Activated CD4-positive, CD25-positive, alpha-beta regulatory T cell (primary cell): ENCODE measurements around the gene RGS5.

Experiments used
- DNase-seq, 4 experiments: peaks; one replicate each; lab custom pipeline; 2025; lab: John Stamatoyannopoulos, UW

Gene RGS5

GRCh38 chr1:163145435-163145834, 57.3 kb downstream of the RGS5 start:
- no peak for DNase-seq

GRCh38 chr1:163144418-163144817, 58.3 kb downstream of the RGS5 start:
- DNase-seq, result no peak

DNA sequence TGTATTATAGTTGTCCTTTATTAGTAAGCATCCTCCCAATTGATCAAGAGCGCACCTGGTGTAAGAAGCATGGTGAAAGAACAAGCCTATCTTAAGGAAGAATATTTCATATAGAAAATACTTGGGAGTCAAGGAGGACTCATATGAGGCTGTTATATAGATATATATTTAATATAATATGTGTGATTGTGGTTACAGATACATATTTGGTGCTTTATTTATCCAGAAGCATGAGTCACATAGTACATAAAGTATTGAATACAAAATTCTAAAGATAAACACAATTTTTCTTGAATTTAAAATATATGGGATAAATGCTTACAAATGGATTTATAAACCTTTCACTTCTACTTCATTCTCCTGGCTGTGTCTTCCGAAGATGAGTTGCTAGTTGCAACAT, 60.6 kb downstream of the RGS5 start:
- DNase-seq, result no peak

DNA sequence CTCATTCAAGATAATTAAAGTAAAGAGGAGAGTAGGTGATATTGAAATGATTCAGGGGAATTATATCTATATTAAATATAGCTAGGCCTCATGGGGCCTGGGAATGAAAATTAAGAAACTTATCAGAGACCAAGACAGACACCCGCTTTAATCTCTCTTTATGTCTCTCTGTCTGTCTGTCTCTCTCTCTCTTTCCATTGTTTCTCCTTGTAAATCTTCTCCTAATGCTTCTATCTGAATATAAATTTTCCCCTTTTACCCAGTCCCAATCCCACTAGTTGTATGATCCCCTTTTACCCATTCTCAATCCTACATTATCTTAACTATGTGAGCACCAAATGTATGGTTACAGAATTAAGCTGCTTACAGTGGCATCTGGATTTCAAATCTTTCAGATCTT, 61.2 kb downstream of the RGS5 start:
- no peak for DNase-seq

- DNase-seq, result no peak
Measured at GRCh38 chr1:163137556-163138265, 65.0 kb downstream of the RGS5 start.

- no peak for DNase-seq
Measured at GRCh38 chr1:163131981-163132380, 70.7 kb downstream of the RGS5 start.

GRCh38 chr1:163130225-163130856, 72.4 kb downstream of the RGS5 start:
- no peak for DNase-seq

DNA sequence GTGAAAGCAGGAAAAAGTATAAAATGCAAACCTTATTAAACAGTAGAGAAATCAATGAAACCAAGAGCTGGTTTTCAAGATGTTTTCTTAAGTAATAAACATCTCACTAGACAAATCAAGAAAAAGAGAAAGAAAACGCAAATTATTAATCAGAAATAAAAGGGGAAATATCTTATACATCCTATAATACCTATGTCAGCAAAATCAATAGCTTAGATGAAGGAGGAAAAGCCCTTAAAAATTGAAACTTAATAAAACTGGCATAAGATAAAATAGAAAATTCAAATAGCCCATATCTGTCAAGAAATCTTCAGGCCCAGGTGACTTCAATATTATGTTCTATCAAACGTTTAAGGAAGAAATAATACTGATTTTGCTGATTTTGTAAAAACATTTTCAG, 74.4 kb downstream of the RGS5 start:
- no peak for DNase-seq

DNA sequence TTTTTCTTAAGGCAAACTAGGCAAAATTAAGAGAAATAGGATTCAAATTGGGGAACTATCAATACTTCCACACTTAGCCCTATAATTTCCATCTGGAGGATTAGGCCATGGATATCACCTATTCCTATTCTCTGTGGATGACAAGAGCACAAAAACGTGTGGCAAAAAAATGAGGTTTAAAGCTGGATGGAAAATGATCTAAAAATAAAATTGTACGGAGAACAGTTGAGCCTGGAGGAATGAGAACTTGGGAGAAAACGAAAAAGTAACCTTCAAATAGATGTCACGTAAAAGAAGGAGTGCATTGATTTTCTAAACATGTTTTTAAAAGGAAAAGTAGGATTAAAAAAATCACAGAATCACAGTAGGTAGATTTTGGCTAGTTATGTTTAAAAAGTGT, 77.9 kb downstream of the RGS5 start:
- no peak for DNase-seq

GRCh38 chr1:163120372-163120771, 82.3 kb downstream of the RGS5 start:
- no peak for DNase-seq

GRCh38 chr1:163119707-163120106, 83.0 kb downstream of the RGS5 start:
- no peak for DNase-seq

DNA sequence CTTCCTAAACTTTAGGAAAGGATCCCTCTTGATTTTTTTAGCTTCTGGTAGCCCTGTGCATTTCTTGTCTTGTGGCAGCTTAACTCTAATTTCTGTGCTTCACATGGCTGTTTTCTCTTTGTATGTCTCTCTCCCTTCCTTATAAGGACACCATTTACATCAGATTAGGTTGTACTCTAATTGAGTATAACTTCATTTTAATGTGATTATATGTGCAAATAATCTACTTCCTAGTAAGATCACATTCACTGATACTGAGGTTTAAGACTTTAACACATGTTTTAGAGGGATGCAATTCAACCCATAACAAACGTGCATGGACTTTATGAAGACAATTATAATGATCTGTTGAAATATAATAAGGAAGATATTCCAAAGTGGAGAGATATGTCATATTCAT, 86.8 kb downstream of the RGS5 start:
- no peak for DNase-seq

GRCh38 chr1:163107655-163108054, 95.1 kb downstream of the RGS5 start:
- DNase-seq, result no peak

GRCh38 chr1:163106364-163106987, 96.2 kb downstream of the RGS5 start:
- no peak for DNase-seq

DNA sequence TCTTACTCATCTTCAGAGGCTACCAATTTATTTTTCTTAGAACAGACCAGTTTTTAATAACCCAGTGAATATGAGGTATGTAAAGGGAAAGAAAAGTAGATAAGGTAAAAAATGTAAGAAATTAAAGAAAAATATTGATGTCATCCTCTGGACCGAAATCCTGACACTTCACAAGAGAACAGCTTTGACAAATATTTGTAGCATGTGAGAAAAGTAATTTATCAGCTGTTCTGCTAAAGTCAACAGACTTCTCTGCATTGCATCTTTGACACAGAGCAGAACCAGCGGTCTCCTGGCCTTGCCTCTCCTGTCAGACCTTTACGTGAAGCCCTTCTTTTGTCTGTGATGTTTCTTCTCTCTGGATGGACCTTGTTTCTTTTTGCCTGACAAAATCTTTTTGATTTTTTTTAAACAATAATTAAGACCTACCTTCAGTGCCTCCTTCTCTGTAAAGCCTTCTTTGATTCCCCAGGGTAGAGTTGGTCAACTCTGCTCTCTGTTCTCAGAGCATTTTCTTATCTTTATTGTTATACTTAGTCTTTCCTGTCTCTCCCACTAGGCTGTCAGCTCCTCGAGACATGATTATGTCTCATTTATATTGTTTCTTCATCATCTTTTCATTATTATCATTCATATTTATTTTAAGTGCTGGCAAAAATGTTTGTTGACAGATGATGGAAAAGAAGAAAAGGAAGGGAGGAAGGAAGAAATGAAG, 98.2 kb downstream of the RGS5 start:
- no peak for DNase-seq

- no peak for DNase-seq
Measured at GRCh38 chr1:163102590-163102989, 100.1 kb downstream of the RGS5 start.

DNA sequence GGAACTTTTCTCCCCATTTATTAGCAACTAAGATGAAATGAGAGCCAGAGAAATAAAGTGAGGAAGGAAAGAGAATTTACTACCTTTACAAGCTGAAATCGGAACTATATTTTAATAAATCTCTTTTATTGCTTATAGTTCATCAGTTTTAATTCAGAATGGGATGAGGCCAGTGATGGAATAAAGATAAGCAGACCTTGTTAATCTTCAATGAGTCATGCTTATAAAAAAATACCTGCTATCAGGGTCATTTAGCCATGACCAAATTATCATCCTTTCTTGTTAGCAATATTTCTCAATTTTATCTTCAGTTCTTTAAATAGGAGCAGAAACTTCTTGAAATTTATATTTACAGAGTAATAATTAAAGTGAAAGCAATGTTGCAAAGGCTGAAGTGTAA, 107.5 kb downstream of the RGS5 start:
- DNase-seq, result no peak

DNA sequence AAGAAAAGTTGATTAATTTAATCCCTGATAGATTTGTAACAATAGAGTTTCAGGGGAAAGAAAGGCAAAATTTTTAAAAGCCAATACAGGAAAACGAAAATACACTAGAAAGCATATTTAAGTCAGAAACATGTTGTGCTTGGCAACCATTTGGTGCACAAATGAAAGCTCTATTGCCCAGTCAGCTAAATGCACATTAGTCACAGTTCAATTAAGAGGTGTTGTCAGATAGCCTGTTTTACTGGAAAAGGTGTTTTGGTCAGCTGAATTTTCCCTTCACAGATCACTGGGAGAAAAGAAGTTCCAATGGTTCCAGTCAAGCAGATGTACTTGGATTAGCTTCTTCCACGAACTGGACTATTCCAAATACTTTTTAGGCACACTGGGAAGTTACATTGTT, 108.1 kb downstream of the RGS5 start:
- no peak for DNase-seq

- no peak for DNase-seq
Measured at GRCh38 chr1:163094182-163094581, 108.5 kb downstream of the RGS5 start.

- DNase-seq, result no peak
Measured at GRCh38 chr1:163093579-163093978, 109.1 kb downstream of the RGS5 start.

DNA sequence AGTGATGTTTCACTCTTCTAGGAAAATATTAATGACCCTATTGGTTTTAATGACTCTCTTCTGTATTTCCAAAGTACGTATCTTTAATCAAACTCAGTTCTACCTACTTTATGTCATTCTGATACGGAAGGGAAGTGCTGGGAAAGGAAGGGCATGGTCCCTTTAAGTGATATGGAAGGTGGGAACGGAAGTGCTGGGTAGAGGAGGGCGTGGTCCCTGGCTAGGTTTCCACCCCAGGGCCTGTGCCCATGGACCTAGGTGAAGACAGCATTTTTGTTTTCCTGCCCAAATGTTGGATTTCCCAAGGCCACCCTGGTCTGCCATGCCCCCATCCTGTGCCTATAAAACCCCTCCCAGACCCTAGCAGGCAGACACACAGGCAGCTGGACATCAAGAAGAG, 109.5 kb downstream of the RGS5 start:
- no peak for DNase-seq
